Activated CD4-positive, alpha-beta T cell treated with anti-CD3 and anti-CD28 coated beads, Interleukin-2, amount 50 U/mL, for 24 hours (primary cell): ENCODE data around the gene SERPINB12.

Experiments used
- DNase-seq, 2 donors: peaks; one replicate each; pipeline ENCODE4 v3.0.0-alpha.2; 2020; ENCODE audit warnings: low read depth in 1 of 2, low spot score in 1 of 2

SERPINB12 gene

DNA sequence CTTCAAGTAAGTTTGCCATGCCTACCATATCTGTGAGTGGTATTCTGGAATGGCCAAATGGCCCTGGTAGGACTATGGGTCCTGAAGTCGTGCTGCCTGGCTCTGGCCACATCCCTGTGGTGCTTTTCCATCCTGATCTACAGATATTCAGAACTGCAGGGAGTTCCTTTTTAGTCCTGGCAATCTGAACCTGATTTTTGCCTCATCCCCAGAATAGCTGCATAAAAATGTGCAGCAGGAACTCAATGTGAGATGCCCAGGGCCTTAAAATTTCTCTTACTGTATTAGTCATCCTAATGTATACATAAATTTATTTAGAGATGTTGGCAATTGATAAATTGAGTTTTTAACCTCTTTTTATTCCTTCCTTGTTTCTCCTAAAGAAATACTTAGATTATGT is 50.3 kb downstream of the SERPINB12 start:
- DNase-seq = no peak

GRCh38 chr18:63596964-63597363 is 54.8 kb downstream of the SERPINB12 start:
- DNase-seq = no peak

GRCh38 chr18:63603355-63603754 is 61.2 kb downstream of the SERPINB12 start:
- no peak for DNase-seq

DNA sequence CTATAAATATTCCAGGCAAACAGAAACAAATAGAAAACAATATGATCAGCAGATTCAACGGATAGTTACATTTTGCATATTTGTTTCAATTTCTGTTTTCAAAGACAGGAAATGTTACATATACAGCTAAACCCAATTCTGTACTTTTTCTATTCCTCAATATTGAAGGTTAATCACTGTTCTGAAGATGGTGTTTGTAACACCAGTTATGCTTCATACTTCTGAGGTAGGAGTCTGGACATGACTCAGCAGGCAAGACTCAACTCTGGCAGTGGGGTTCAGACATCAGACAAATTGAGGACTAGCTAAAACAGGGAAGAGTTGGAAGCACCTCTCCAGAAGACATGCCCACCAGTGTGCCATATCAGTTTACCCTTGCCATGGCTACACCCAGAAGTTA is 61.6 kb downstream of the SERPINB12 start:
- DNase-seq = no peak

GRCh38 chr18:63604791-63605567 is 62.8 kb downstream of the SERPINB12 start:
- DNase-seq = no peak

GRCh38 chr18:63606526-63606925 is 64.4 kb downstream of the SERPINB12 start:
- DNase-seq = no peak

GRCh38 chr18:63613420-63613819 is 71.3 kb downstream of the SERPINB12 start:
- no peak for DNase-seq

- DNase-seq = no peak
Measured at GRCh38 chr18:63617049-63617914, 75.1 kb downstream of the SERPINB12 start.

- DNase-seq = no peak
Measured at GRCh38 chr18:63617915-63618234, 75.7 kb downstream of the SERPINB12 start.
